Measurements from ENCODE around the gene VWA8.
"Not testable (repeated sequence)": the region's sequence is repeated elsewhere in the genome, so short reads cannot be mapped to it uniquely, and the experiment has no call there.

The VWA8 gene

DNA sequence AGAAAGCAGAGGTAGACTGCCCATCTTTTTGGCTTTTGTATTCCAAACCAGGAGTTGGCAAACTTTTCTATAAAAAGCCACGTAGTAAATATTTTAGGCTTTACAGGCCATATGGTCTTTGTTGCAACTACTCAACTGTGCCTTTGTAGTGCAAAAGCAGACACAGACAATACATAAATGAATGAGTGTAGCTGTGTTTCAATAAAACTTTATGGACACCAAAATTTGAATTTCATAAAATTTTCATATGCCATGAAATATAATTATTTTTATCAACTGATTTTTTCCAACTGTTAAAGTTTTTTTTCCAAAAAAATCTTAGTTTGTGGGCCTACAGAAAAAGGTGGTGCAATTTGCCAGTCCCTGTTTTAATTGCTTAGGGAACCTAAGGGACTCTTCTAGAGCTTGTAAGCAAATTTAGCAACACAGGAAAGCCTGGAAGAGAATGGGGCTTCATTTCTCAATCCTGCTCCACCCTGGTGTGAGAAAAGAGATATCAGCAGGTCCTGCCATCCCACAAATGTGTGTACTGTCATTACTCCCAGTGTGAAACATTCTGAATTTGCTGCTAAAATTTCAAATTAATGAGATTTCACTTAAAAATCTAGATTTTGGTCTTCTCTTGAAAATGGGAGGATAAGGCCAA lies 309.4 kb downstream of the VWA8 start:
- Histone ChIP-seq H3K27ac (peak overlapping the region in 1 of 2 donors; percentile 5), H3K9me3 (no peaks in the 10 kb centered on the region), H3K4me1 (peaks cover 0 to 23% (median 2%) of the 10 kb centered on the region in 4 donors), H3K36me3 (no peaks in the 10 kb centered on the region), H3K27me3 (no peaks in the 10 kb centered on the region), H3K4me3 (no peak overlapping the region)
- intact Hi-C loops (cut with DNase I; ENCODE audit: low total_unique reads) = loop anchor here (5.0 kb wide), 1 partner anchor 299 kb away; no protein-coding TSS in a partner anchor
- DNase-seq = no peak
- TF ChIP-seq, protein P1, sequence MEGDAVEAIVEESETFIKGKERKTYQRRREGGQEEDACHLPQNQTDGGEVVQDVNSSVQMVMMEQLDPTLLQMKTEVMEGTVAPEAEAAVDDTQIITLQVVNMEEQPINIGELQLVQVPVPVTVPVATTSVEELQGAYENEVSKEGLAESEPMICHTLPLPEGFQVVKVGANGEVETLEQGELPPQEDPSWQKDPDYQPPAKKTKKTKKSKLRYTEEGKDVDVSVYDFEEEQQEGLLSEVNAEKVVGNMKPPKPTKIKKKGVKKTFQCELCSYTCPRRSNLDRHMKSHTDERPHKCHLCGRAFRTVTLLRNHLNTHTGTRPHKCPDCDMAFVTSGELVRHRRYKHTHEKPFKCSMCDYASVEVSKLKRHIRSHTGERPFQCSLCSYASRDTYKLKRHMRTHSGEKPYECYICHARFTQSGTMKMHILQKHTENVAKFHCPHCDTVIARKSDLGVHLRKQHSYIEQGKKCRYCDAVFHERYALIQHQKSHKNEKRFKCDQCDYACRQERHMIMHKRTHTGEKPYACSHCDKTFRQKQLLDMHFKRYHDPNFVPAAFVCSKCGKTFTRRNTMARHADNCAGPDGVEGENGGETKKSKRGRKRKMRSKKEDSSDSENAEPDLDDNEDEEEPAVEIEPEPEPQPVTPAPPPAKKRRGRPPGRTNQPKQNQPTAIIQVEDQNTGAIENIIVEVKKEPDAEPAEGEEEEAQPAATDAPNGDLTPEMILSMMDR (IDR thresholded peaks at IDR 0.05) = no peak

DNA sequence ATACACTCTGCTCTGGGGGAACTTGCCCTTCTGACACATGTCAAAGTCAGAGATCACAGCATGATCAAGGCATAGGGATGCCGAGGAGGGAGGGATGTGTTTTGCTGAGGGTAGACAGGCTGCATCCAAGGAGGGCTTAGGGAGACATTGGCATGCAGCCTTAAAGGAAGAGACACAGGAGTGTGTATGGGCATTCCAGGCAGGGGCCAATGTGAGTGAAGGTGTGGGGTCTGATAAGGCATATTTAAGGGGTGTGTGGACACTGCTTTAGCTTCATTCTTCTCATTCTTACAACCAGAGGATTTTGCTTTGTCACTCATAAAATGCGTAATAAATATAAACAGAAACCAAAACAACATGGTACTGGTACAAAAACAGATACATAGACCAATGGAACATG lies 310.2 kb downstream of the VWA8 start:
- intact Hi-C loops (cut with DNase I; ENCODE audit: low total_unique reads) = loop anchor here (5.0 kb wide), 1 partner anchor 298 kb away; no protein-coding TSS in a partner anchor
- no peaks in the 10 kb centered on the region for H3K27me3 ChIP-seq
- no peak overlapping the region for H3K27ac ChIP-seq
- H3K9me3 ChIP-seq = no peaks in the 10 kb centered on the region
- no peak overlapping the region for H3K4me3 ChIP-seq
- no peak for DNase-seq
- peaks cover 0 to 32% (median 6%) of the 10 kb centered on the region in 4 donors for H3K4me1 ChIP-seq
- TF ChIP-seq, protein P1 (IDR thresholded peaks at IDR 0.05) = no peak
- no peaks in the 10 kb centered on the region for H3K36me3 ChIP-seq

- no peak overlapping the region for H3K4me3 ChIP-seq
- peaks cover 0 to 42% (median 12%) of the 10 kb centered on the region in 4 donors for H3K4me1 ChIP-seq
- DNase-seq = no peak
- H3K27me3 ChIP-seq = no peaks in the 10 kb centered on the region
- no peak overlapping the region for H3K27ac ChIP-seq
- TF ChIP-seq, protein P1 (IDR thresholded peaks at IDR 0.05) = peak in 1 of 2 experiments; percentile 8
- no peaks in the 10 kb centered on the region for H3K36me3 ChIP-seq
- intact Hi-C loops (cut with DNase I; ENCODE audit: low total_unique reads) = loop anchor here (5.0 kb wide), 1 partner anchor 297 kb away; no protein-coding TSS in a partner anchor
- H3K9me3 ChIP-seq = no peaks in the 10 kb centered on the region
Observed at GRCh38 chr13:41649659-41650058, 311.2 kb downstream of the VWA8 start.

GRCh38 chr13:41648314-41648935 lies 312.5 kb downstream of the VWA8 start:
- no peaks in the 10 kb centered on the region for H3K27me3 ChIP-seq
- no peaks in the 10 kb centered on the region for H3K9me3 ChIP-seq
- TF ChIP-seq, protein P1 (IDR thresholded peaks at IDR 0.05) = no peak
- intact Hi-C loops (cut with DNase I; ENCODE audit: low total_unique reads) = no loop called here
- no peaks in the 10 kb centered on the region for H3K36me3 ChIP-seq
- no peak for DNase-seq
- peaks cover 0 to 54% (median 24%) of the 10 kb centered on the region in 4 donors for H3K4me1 ChIP-seq
- no peak overlapping the region for H3K4me3 ChIP-seq
- H3K27ac ChIP-seq = no peak overlapping the region

GRCh38 chr13:41647699-41648313 lies 313.1 kb downstream of the VWA8 start:
- H3K27me3 ChIP-seq; H3K27ac ChIP-seq; H3K4me3 ChIP-seq; DNase-seq; H3K36me3 ChIP-seq; H3K9me3 ChIP-seq; intact Hi-C loops (cut with DNase I; ENCODE audit: low total_unique reads): not testable (repeated sequence)
- H3K4me1 ChIP-seq = peaks cover 0 to 57% (median 25%) of the 10 kb centered on the region in 4 donors

- intact Hi-C loops (cut with DNase I; ENCODE audit: low total_unique reads) = no loop called here
- TF ChIP-seq, protein P1 (IDR thresholded peaks at IDR 0.05) = no peak
- no peaks in the 10 kb centered on the region for H3K36me3 ChIP-seq
- H3K27me3 ChIP-seq = no peaks in the 10 kb centered on the region
- DNase-seq = peak; percentile 79 to 82
- H3K4me3 ChIP-seq = no peak overlapping the region
- H3K27ac ChIP-seq = peak overlapping the region; percentile 50 to 61
- H3K9me3 ChIP-seq = no peaks in the 10 kb centered on the region
- H3K4me1 ChIP-seq = peaks cover 0 to 61% (median 30%) of the 10 kb centered on the region in 4 donors
Observed at GRCh38 chr13:41645331-41645730, 315.6 kb downstream of the VWA8 start.

Measured in tibial artery (tissue), 4 donors.